NCI-H2196 treated with DMSO at 0.1 percent for 48 hours (cell line): ENCODE results near the gene SHROOM3.
A peak's percentile ranks its signal among the peaks of the same experiment; 100 is the strongest.
"Not testable (repeated sequence)": the region's sequence is repeated elsewhere in the genome, so short reads cannot be mapped to it uniquely, and the experiment has no call there.

ENCODE experiments used
- DNase-seq: peaks from one replicate; lab custom pipeline; 2025; ENCODE audit not compliant: unreplicated experiment; lab: John Stamatoyannopoulos, UW

The SHROOM3 gene

DNA sequence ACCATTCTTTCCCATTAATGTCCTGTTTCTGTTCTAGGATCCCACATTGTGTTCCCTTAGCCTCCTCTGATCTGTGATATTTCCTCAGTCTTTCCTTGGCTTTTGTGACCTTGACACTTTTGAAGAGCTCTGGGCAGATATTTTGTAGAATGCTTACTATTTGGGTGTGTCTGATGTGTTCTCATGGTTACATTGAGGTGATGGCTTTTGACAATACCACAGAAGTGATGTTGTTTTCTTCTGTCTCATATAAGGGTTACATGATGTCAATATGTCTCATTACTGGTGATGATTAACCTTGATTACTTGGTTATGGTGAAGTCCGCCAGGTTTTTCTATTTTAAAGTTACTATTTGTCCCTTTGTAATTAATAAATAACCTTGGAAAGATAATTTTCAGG is 279.2 kb downstream of the SHROOM3 start:
- no peak for DNase-seq

DNA sequence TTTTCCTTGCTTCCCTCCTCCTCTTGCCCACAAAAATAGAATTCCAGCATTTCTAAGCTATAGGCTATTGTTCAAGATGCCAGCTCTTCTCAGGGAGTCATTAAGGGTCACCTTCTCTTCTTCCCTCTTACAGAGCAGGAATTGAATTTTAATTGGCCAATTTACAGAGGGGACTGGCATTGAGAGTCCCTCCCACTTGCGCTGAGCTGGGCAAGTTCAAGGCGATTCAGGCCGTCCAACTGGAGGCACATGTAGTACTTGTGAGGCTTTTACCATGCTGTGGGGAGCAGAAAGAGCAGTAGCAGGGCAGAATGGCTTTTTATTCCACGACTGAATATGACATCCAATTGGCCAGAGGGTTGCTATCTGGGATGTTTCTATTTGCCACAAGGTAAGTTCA is 281.0 kb downstream of the SHROOM3 start:
- no peak for DNase-seq

- no peak for DNase-seq
Measured at GRCh38 chr4:76716658-76717057, 281.6 kb downstream of the SHROOM3 start.

DNA sequence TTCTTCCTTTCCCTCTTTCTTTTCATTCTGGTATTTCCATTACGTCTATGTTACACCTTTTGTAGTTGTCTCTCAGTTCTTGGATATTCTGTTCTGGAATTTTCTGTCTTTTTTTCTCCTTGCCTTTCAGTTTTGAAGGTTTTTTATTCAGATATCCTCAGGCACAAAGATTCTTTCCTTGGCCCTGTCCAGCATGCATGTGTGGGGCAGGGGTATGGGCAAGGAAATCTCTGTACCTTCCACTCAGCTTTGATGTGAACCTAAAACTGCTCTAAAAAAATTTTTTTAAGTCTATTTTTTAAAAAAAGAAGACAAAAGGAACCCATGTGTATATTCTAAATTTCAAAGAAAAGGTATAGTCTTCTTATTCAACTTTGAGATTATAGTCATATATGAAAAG is 282.4 kb downstream of the SHROOM3 start:
- DNase-seq, result no peak

- DNase-seq, result no peak
Measured at GRCh38 chr4:76718021-76718420, 283.0 kb downstream of the SHROOM3 start.

DNA sequence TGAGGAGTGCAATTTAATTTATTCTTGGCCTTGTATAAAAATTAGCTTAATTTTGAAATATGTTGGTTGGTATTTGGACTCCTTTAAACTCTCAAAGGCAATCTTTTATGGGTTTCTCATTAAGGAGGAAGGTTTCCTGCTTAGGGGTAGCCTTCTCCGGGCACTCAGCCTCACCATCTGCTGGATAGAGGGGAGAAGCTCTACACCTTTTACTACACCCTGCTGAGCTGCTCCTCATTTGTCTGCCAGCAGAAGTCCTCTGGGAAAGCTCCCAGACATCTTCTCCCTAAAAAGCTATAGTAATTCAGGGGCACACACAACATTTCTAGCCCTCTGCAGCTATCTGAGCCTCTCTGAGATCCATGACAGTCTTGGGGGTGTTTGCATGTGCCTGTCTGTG is 283.8 kb downstream of the SHROOM3 start:
- no peak for DNase-seq

DNA sequence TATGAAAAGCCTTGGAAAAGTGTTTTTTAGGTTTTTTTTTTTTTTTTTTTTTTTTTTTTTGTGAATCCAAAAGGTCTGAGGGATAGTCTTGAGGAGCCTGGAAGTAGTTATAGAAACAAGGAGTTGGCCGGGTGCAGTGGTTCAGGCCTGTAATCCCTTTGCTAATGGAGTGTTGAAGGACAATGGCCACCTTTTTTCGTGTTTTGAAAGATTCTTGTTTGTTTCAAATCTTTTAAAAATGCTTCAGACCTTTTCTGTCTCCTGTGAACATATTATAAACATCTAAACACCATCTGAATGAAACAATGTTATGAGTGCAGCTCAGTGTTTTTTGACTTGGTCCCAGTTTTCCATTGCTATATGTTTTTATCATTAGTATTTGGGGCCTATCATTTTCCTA is 285.1 kb downstream of the SHROOM3 start:
- DNase-seq, result no peak

DNA sequence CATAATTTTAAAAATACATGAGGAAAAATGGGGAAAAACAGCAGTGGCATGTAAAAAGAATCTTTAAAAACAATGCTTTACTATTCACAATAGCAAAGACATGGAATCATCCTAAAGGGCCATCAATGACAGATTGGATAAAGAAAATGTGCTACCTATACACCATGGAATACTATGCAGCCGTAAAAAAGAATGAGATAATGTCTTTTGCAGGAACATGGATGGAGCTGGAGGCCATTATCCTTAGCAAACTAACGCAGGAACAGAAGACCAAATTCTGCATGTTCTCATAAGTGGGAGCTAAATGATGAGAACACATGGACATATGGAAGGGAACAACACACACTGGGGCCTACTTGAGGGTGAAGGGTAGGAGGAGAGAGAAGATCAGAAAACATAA is 287.1 kb downstream of the SHROOM3 start:
- DNase-seq, result not testable (repeated sequence)

DNA sequence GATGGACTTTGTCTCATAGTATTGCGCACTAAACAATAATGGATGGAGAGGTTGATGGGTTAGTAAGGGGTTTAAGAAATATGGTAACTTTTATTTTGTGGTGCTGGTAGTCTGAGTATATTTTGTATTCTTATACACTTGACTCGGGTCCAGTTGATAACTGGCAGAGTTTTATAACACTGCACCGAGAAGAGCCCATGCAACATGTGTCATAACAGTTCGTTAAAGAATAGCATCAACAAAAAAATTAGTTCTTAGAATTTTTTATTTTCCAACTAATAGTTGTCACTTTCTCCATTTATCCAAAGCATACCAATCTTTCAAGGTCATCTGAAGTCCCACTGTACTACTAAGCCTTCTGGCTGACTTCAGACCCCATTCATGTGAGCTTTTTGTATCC is 287.8 kb downstream of the SHROOM3 start:
- no peak for DNase-seq

- DNase-seq, result no peak
Measured at GRCh38 chr4:76723373-76723772, 288.3 kb downstream of the SHROOM3 start.

GRCh38 chr4:76723924-76724323 is 288.9 kb downstream of the SHROOM3 start:
- DNase-seq, result no peak

GRCh38 chr4:76725039-76725438 is 290.0 kb downstream of the SHROOM3 start:
- no peak for DNase-seq

- DNase-seq, result no peak
Measured at GRCh38 chr4:76726176-76726575, 291.1 kb downstream of the SHROOM3 start.

GRCh38 chr4:76726631-76727030 is 291.6 kb downstream of the SHROOM3 start:
- no peak for DNase-seq

GRCh38 chr4:76727934-76728333 is 292.9 kb downstream of the SHROOM3 start:
- not testable (repeated sequence) for DNase-seq

DNA sequence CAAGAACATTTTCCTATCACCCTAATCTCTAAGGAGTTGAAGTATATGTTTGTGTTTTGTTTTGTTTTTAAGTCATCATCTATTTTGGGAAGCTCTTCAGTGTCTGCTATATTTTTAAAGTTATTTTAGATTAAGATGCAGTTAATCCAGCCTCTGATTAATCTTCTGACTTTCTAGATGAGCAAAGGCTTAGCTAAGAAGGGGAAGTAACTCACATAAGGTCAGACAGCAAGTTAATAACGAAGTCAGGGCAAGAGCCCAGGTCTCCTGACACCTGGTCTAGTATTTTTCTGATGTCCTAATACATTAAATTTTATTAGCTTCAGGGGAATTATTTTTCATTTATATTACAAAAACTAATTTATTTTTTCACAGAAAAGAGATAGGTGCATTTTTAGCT is 294.4 kb downstream of the SHROOM3 start:
- no peak for DNase-seq

- no peak for DNase-seq
Measured at GRCh38 chr4:76729980-76730379, 295.0 kb downstream of the SHROOM3 start.

GRCh38 chr4:76732246-76732645 is 297.2 kb downstream of the SHROOM3 start:
- no peak for DNase-seq

- DNase-seq, result peak; percentile 71
Measured at GRCh38 chr4:76733068-76733771, 298.2 kb downstream of the SHROOM3 start.

GRCh38 chr4:76736414-76736813 is 301.4 kb downstream of the SHROOM3 start:
- DNase-seq, result no peak

DNA sequence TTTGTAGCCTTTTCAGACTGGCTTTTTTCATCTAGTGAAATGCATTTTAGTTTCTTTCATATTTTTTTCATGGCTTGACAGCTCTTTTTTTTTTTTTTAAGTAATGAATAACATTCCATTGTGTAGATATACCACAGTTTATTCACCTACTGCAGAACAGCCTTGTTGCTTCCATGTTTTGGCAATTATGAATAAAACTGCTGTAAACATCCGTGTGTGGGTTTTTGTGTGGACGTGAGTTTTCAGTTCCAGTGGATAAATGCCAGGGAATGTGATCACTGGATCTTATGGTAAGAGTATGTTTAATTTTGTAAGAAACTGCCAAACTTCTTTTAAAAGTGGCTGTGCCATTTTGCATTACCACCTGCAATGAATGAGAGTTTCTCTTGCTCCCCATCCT is 302.2 kb downstream of the SHROOM3 start:
- DNase-seq, result no peak

- DNase-seq, result no peak
Measured at GRCh38 chr4:76737771-76738085, 302.7 kb downstream of the SHROOM3 start.

DNA sequence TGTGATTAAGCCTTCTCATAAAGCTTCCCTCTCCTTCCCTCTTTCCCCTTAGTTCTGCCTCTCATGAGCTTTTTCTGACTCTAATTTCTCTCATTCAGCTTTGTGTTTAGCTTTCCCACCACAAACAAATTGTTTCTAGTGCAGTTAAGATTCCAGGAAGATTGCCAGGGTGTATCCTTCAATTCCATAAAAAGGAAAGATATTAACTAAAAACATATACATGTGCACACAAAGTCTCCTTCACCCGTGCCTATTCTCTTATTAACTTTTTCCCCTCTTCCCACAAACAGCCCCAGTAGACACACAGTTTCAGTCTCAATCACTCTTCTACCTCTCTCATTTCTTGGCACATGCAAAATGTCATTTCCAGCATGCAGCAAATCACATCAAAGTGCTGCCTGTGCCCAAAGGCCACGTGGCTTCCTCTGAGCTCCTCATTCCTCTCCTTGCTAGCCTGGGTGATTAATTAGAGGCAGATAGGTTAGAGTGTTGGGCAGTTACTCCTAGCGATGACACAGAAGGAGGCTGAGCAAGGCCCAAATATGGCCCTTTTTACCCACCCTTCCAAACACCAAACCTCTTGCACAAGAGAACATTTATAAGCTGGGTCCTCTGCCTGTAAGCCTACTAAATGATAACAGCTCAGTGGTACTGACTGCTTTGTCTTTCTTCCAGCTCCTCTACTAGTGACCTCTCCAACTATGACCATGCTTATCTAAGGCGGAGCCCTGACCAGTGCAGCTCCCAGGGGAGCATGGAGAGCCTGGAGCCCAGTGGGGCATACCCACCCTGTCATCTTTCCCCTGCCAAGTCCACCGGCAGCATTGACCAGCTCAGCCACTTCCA is 303.3 kb downstream of the SHROOM3 start:
- no peak for DNase-seq
